IMR-90 (cell line): Measurements from ENCODE around the gene CREB5. TPM values are rescaled to one million over a fixed set of nuclear protein-coding genes. Genes with fewer than 3 reads are reported as not detected.

Experiments
- ATAC-seq: fragments of 200-7000 bp; cut with Tn5 transposase; 2 replicates; pipeline ENCODE4 v1.9.1; 2020; ENCODE audit warnings: low read depth, mild to moderate bottlenecking, moderate library complexity
- BruUV-seq: library from RNA; stranded (reverse); fragments of 400-500 nt; replicated peaks from 2 replicates; lab custom pipeline; 2021; lab: Mats Ljungman, UMichigan
- CTCF ChIA-PET: fragments of 300-600 bp; formaldehyde crosslinking; extraction: SDS; loops from one replicate; lab custom pipeline; 2021; ENCODE audit warnings: antibody characterized with exemption; lab: Yijun Ruan, JAX
- POLR2A ChIA-PET: fragments of 300-600 bp; sonication (Branson Sonifier 250); formaldehyde crosslinking; loops from one replicate; lab custom pipeline; 2022; ENCODE audit warnings: antibody characterized with exemption; ENCODE audit not compliant: unreplicated experiment; lab: Charles Lee
- DNase-seq: peaks from one replicate; pipeline ENCODE4 v3.0.0; 2013
- H2AFZ ChIP-seq: replicated peaks from 2 replicates; pipeline ENCODE3; 2013; ENCODE audit warnings: low read length, mild to moderate bottlenecking; ENCODE audit not compliant: poor library complexity
- H2AK5ac ChIP-seq: 2 replicates; pipeline ENCODE4 v1.6.1; 2013; ENCODE audit warnings: low read depth, low read length, inconsistent platforms
- H2AK9ac ChIP-seq: replicated peaks from 2 replicates; pipeline ENCODE3; 2013; ENCODE audit warnings: mild to moderate bottlenecking, low read depth, low read length, moderate library complexity; ENCODE audit not compliant: poor library complexity
- H2BK120ac ChIP-seq: 2 replicates; pipeline ENCODE4 v1.6.1; 2013; ENCODE audit warnings: low read depth, low read length, inconsistent platforms
- H2BK15ac ChIP-seq: 3 replicates; pipeline ENCODE4 v1.6.1; 2013; ENCODE audit warnings: low read depth, low read length, inconsistent platforms
- H2BK20ac ChIP-seq: 2 replicates; pipeline ENCODE4 v1.6.1; 2013; ENCODE audit warnings: low read depth, mild to moderate bottlenecking, inconsistent platforms, low read length, moderate library complexity
- H2BK5ac ChIP-seq: 2 replicates; pipeline ENCODE4 v1.6.1; 2013; ENCODE audit warnings: mild to moderate bottlenecking, low read depth, low read length, inconsistent platforms; ENCODE audit not compliant: poor library complexity, severe bottlenecking
- H3K14ac ChIP-seq: replicated peaks from 2 replicates; pipeline ENCODE4 v1.6.1; 2013; ENCODE audit warnings: low read depth, low read length, inconsistent platforms
- H3K18ac ChIP-seq: 2 replicates; pipeline ENCODE4 v1.6.1; 2013; ENCODE audit warnings: low read depth, low read length, control low read depth
- H3K23ac ChIP-seq: 2 replicates; pipeline ENCODE4 v1.6.1; 2013; ENCODE audit warnings: low read depth, low read length, inconsistent platforms
- H3K27ac ChIP-seq: 2 replicates; pipeline ENCODE4 v1.5.1; 2013; ENCODE audit warnings: mild to moderate bottlenecking, control low read depth, low read length; ENCODE audit not compliant: insufficient read depth
- H3K27me3 ChIP-seq: 2 replicates; pipeline ENCODE4 v1.6.1; 2013; ENCODE audit warnings: low read length; ENCODE audit not compliant: control insufficient read depth, insufficient read depth
- H3K36me3 ChIP-seq: 2 replicates; pipeline ENCODE4 v1.6.1; 2013; ENCODE audit warnings: low read length, mixed read lengths; ENCODE audit not compliant: control insufficient read depth, insufficient read depth
- H3K4ac ChIP-seq: 2 replicates; pipeline ENCODE4 v1.6.1; 2013; ENCODE audit warnings: low read depth, low read length, inconsistent platforms
- H3K4me1 ChIP-seq: 2 replicates; pipeline ENCODE4 v1.6.1; 2013; ENCODE audit warnings: low read length, mixed read lengths; ENCODE audit not compliant: control insufficient read depth, insufficient read depth
- H3K4me2 ChIP-seq: 2 replicates; pipeline ENCODE4 v1.6.1; 2013; ENCODE audit warnings: low read depth, mild to moderate bottlenecking, control low read depth, low read length, moderate library complexity
- H3K4me3 ChIP-seq: 2 replicates; pipeline ENCODE4 v1.5.1; 2013; ENCODE audit warnings: low read depth, mild to moderate bottlenecking, control low read depth, low read length, moderate library complexity; ENCODE audit not compliant: insufficient read depth
- H3K56ac ChIP-seq: 2 replicates; pipeline ENCODE4 v1.6.1; 2013; ENCODE audit warnings: low read length, inconsistent platforms; ENCODE audit not compliant: insufficient read depth; ENCODE audit errors: extremely low read depth
- H3K79me1 ChIP-seq, 2 experiments: 2 replicates each; pipeline ENCODE4 v1.6.1; 2013; ENCODE audit warnings: low read length in 2 of 2, inconsistent platforms in 1 of 2, low read depth in 1 of 2
- H3K9ac ChIP-seq: 2 replicates; pipeline ENCODE4 v1.6.1; 2013; ENCODE audit warnings: low read depth, low read length, control low read depth
- H3K9me1 ChIP-seq: 2 replicates; pipeline ENCODE4 v1.6.1; 2013; ENCODE audit warnings: low read length, inconsistent platforms; ENCODE audit not compliant: insufficient read depth
- H3K9me3 ChIP-seq: 2 replicates; pipeline ENCODE4 v1.6.1; 2013; ENCODE audit warnings: low read length; ENCODE audit not compliant: control insufficient read depth, insufficient read depth
- H4K20me1 ChIP-seq: 2 replicates; pipeline ENCODE4 v1.6.1; 2013; ENCODE audit warnings: low read length, inconsistent platforms; ENCODE audit not compliant: insufficient read depth
- H4K5ac ChIP-seq: 2 replicates; pipeline ENCODE4 v1.6.1; 2013; ENCODE audit warnings: mild to moderate bottlenecking, low read depth, low read length, control low read depth
- H4K8ac ChIP-seq, 2 experiments: 2 replicates each; pipeline ENCODE4 v1.6.1; 2013; ENCODE audit warnings: low read depth in 2 of 2, low read length in 2 of 2, control low read depth in 1 of 2, inconsistent platforms in 1 of 2
- H4K91ac ChIP-seq: 2 replicates; pipeline ENCODE4 v1.6.1; 2013; ENCODE audit warnings: low read depth, low read length, inconsistent platforms; ENCODE audit not compliant: insufficient read depth
- CEBPB ChIP-seq: IDR thresholded peaks from 2 replicates; pipeline ENCODE4 v1.6.1; 2012; ENCODE audit warnings: low read depth, low read length, improper control_type of control experiment
- ELK1 ChIP-seq: fragments of 150-350 bp; IDR thresholded peaks from 2 replicates; pipeline ENCODE4 v1.6.1; 2016; ENCODE audit warnings: low read depth, mild to moderate bottlenecking, low read length, moderate library complexity, borderline replicate concordance
- FOS ChIP-seq: fragments of 150-350 bp; IDR thresholded peaks from 2 replicates; pipeline ENCODE4 v1.6.1; 2016; ENCODE audit warnings: low read depth, low read length
- MXI1 ChIP-seq: IDR thresholded peaks from 2 replicates; pipeline ENCODE4 v1.6.1; 2012; ENCODE audit warnings: low read depth, mild to moderate bottlenecking, low read length, moderate library complexity, borderline replicate concordance
- RAD21 ChIP-seq: IDR thresholded peaks from 2 replicates; pipeline ENCODE4 v1.6.1; 2012; ENCODE audit warnings: low read length, improper control_type of control experiment
- SMC3 ChIP-seq: fragments of 150-350 bp; IDR thresholded peaks from 2 replicates; pipeline ENCODE4 v1.6.1; 2016; ENCODE audit warnings: low read depth, mild to moderate bottlenecking, antibody characterized with exemption, low read length, moderate library complexity
- WGBS, 2 experiments: methylation state at CpG; one replicate each; pipeline versions ENCODE4 v1.1.5 to v1.1.7; 2013; ENCODE audit warnings: missing lambda C conversion rate in 2 of 2; ENCODE audit not compliant: insufficient read length in 1 of 2; ENCODE audit errors: extremely low coverage in 2 of 2; 5-methylcytosine and 5-hydroxymethylcytosine counted together
- dilution Hi-C: fragments of 300-500 bp; cut with HindIII; formaldehyde crosslinking; loops from one replicate; pipeline ENCODE4 v1.14.3; 2018; ENCODE audit warnings: low sequenced_read_pairs; ENCODE audit not compliant: unreplicated experiment
- in situ Hi-C: fragments of 300-500 bp; cut with MboI; formaldehyde crosslinking; loops from 3 replicates; pipeline ENCODE4 v1.14.3; 2019; ENCODE audit warnings: low sequenced_read_pairs, inconsistent platforms, mixed read lengths
- intact Hi-C: fragments of 100-400 bp; cut with micrococcal nuclease; formaldehyde crosslinking; loops from 2 replicates; pipeline ENCODE4 v1.10.0; 2022
- polyA plus RNA-seq, 3 experiments: library from polyadenylated mRNA; depleted of rRNA; stranded (reverse); fragments of >200 nt; gene quantifications; 2 replicates each; pipeline ENCODE4 v1.2.3, GENCODE V29; 2012; ENCODE audit warnings: low replicate concordance in 1 of 3
- total RNA-seq: library from RNA; depleted of rRNA; stranded (reverse); fragments of >200 nt; gene quantifications from 2 replicates; pipeline ENCODE4 v1.2.3, GENCODE V29; 2012

CREB5 gene
- total and polyA plus RNA-seq, 2 of the 4 experiments (the other 2 are of a cell fraction), result 7.3 to 13.1 TPM

- Histone ChIP-seq H3K36me3 (no peaks in the 10 kb centered on the region), H3K56ac (no peak overlapping the region), H2BK5ac (no peak overlapping the region), H3K4ac (no peak overlapping the region), H3K79me1 (no peaks in the 10 kb centered on the region), H2BK20ac (no peak overlapping the region), H4K8ac (no peak overlapping the region; a peak in 1 of 4 replicates), H4K91ac (no peak overlapping the region), H3K4me3 (no peak overlapping the region), H3K27me3 (no peaks in the 10 kb centered on the region; the same call in 1 of the 2 replicates), H3K4me2 (no peak overlapping the region), H3K23ac (no peak overlapping the region), H4K20me1 (no peaks in the 10 kb centered on the region), H2AK5ac (no peak overlapping the region), H2AFZ (no peak overlapping the region), H4K5ac (no peak overlapping the region), H3K14ac (no peak overlapping the region), H3K9me3 (no peaks in the 10 kb centered on the region), H2BK15ac (no peak overlapping the region), H3K27ac (no peak overlapping the region), H3K4me1 (no peaks in the 10 kb centered on the region), H2BK120ac (no peak overlapping the region), H3K18ac (no peak overlapping the region), H3K9ac (no peak overlapping the region), H2AK9ac (no peak overlapping the region), H3K9me1 (no peaks in the 10 kb centered on the region)
- POLR2A ChIA-PET, result no interaction called here
- no peak for DNase-seq
- CTCF ChIA-PET, result interaction anchor here (0.6 kb wide), 1 partner anchor 1267 kb away, joined by 3 read pairs; no protein-coding TSS in a partner anchor
- intact Hi-C loops, result no loop called here
- no TSS peak for BruUV-seq
- in situ Hi-C loops, result no loop called here
- TF ChIP-seq RAD21 (no peak), ELK1 (no peak), CEBPB (no peak), FOS (no peak), SMC3 (no peak), MXI1 (no peak)
- WGBS, 2 experiments, result no CpG with 5 or more reads among the region's 7 CpGs
- dilution Hi-C loops, result no loop called here
- ATAC-seq, result no peak
Observed at GRCh38 chr7:28605427-28606085, 193.2 kb downstream of the CREB5 start.
